ENCODE data around the gene UGT1A6. TPM values are rescaled to one million over a fixed set of nuclear protein-coding genes. Genes with fewer than 3 reads are reported as not detected.

The UGT1A6 gene
- total RNA-seq, 4 donors from 2014 or later = 0.82 TPM; not detected in 3

DNA sequence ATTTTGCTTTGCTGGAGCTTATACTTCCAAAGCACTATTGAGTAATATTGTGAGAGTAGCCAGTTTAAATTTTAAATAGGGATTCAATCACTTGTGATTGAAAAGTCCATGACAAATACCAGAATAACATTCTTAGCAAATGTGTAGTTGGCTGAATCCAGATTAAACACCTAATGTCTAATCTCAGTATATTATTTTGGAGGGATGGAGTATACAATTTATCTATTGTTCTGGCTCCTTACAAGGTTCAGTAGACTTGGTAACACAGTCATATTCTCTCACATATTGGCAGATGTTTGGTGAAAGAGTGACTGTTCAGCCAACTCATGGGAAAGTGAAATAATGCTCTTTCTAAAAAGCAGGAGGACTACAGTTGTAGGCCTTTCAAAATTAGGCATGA lies 18.8 kb upstream of the UGT1A6 start:
- TF ChIP-seq, protein P1, sequence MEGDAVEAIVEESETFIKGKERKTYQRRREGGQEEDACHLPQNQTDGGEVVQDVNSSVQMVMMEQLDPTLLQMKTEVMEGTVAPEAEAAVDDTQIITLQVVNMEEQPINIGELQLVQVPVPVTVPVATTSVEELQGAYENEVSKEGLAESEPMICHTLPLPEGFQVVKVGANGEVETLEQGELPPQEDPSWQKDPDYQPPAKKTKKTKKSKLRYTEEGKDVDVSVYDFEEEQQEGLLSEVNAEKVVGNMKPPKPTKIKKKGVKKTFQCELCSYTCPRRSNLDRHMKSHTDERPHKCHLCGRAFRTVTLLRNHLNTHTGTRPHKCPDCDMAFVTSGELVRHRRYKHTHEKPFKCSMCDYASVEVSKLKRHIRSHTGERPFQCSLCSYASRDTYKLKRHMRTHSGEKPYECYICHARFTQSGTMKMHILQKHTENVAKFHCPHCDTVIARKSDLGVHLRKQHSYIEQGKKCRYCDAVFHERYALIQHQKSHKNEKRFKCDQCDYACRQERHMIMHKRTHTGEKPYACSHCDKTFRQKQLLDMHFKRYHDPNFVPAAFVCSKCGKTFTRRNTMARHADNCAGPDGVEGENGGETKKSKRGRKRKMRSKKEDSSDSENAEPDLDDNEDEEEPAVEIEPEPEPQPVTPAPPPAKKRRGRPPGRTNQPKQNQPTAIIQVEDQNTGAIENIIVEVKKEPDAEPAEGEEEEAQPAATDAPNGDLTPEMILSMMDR (IDR thresholded peaks at IDR 0.05) = no peak
- no peak for ATAC-seq (ENCODE audit: low FRiP score)
- no peak for DNase-seq (ENCODE audit: low spot score)

DNA sequence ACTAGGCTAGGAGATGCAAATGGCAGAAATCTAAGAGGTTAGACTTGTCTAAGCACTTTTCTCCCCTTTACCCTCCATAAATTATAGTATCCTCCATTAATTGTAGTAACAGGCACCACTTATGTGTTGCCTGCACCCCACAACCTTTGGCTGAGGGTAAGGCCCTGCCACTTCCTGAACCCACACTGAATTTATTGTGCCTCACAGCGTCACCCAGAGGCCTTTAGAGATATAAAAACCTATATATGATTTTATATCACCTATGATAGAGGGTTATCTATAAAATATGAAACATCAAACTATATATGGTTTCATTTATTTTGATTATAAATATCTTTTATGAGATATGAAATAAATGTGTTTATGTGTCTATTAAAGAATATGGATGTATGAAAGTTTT lies 18.4 kb upstream of the UGT1A6 start:
- no peak for DNase-seq (ENCODE audit: low spot score)
- no peak for ATAC-seq (ENCODE audit: low FRiP score)
- TF ChIP-seq, protein P1 (IDR thresholded peaks at IDR 0.05) = no peak

DNA sequence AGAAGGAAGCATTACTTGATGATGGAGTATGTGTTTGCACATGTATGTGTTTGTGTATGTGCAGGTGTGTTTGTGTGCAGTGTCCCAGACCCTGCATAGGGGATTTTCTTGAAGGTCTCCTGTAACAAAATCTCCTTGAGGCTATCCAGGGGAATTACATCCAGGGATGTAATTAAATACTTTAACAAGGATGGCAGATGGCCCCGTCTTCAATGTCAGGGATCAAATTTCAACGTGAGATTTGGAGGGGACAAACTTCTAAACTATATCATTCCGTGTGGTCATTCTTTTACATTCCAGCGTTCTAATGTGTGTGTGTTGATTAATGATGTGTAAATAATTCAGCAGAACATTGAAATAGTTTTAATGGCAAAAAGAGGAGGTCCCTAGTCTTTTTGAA lies 17.7 kb upstream of the UGT1A6 start:
- ATAC-seq (ENCODE audit: low FRiP score) (no peak), DNase-seq (ENCODE audit: low spot score) (no peak)
- TF ChIP-seq, protein P1 (IDR thresholded peaks at IDR 0.05) = no peak

DNA sequence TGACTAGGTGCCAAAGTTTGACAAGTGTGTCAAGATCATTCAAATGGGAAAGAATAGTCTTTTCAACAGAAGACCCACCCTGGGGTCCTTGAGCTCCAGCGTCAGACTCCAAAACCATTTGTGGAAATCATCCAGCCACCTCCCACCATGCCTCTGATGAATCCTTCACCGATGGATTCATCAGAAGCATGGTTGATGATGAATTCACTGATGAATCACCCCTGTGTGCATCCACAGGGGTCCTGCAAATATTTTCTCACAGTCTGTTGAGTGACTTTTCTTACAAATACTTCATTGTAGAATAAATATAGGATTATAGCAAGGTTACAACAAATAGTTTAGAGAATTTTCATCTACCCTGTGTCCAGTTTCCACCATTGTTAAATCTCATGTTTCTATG lies 16.6 kb upstream of the UGT1A6 start:
- ATAC-seq (ENCODE audit: low FRiP score) (no peak), DNase-seq (ENCODE audit: low spot score) (no peak)
- TF ChIP-seq, protein P1 (IDR thresholded peaks at IDR 0.05) = no peak

DNA sequence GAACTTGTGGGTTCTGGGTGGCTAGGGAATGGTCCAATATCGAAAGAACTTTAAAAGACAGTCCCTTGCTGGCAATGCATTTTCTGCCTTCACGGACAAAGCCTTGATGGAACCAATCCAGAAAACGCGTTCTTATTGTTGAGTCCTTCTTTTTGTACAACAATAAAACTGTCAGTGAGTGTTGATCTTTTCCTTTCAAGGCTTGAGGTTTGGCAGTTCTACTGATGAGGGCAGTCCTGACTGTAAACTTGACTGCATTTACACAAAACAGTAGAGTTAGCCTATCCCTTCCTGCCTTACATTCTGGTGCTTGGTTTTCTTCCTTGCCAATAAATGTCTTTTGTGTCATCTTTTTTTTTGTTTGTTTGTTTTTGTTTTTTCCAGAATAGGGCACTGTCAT lies 13.5 kb upstream of the UGT1A6 start:
- TF ChIP-seq, protein P1 (IDR thresholded peaks at IDR 0.05) = no peak
- ATAC-seq (ENCODE audit: low FRiP score) (no peak), DNase-seq (ENCODE audit: low spot score) (no peak)

DNA sequence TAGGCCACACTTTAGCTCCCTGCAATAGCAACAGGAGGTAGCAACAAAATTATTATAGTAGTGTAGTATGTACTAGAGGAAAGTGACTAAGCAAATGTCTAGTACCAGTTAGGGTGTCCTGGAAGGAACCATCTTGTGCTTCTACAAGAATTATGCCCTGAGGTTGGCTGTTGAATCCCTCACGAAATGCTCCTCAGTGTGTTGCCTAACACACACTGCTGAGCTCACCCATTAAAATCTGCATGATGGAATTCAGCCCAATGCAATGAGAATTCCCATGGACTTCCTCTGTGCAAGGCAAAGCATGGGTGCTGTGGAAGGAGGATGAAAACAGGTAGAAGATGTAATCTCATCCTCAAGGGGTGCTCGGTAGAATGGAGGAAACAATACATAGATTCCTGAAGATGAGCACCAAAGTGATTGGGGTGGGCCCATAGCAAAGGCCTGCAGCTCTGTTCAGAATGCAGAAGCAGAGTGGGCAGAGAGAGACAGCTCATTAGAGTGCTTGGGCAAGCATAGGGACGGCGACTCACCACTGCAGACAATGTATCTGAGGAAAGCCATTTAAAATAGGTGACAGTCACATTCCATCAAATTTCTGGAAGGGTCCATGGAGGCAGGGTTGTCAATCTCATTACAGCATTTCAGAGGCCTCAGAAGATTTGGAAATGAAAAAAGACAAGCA lies 12.2 kb upstream of the UGT1A6 start:
- ATAC-seq (ENCODE audit: low FRiP score) (no peak), DNase-seq (ENCODE audit: low spot score) (no peak)
- TF ChIP-seq, protein P1 (IDR thresholded peaks at IDR 0.05) = no peak

DNA sequence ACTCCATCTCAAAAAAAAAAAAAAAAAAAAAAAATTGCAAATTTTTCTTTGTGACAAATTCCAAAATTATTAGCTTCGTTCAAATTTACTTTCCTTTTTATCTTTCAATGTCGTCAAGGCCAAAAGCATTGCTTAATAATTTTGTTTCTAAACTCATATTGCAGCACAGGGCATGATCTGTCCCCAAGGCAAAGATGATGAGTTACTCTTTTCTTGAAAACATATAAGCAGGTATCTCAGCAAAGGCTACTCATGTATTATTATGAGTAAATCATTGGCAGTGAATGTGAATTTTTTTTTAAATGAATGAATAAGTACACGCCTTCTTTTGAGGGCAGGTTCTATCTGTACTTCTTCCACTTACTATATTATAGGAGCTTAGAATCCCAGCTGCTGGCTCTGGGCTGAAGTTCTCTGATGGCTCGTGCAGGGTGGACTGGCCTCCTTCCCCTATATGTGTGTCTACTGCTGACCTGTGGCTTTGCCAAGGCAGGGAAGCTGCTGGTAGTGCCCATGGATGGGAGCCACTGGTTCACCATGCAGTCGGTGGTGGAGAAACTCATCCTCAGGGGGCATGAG lies 11.1 kb upstream of the UGT1A6 start, which contains the start of gene UGT1A7:
TSS of gene UGT1A7 (plus strand) at position 381 of the 579 bp plus-strand sequence. CDS start at position 418, 37 bp downstream.
- ATAC-seq (ENCODE audit: low FRiP score) (no peak), DNase-seq (ENCODE audit: low spot score) (no peak)
- TF ChIP-seq, protein P1 (IDR thresholded peaks at IDR 0.05) = no peak

All from omental fat pad (tissue), 4 donors.